Activated T-cell treated with anti-CD3 and anti-CD28 coated beads, Interleukin-2, amount 50 U/mL, for 24 hours (primary cell): Measurements from ENCODE around the gene SCUBE1.

Source experiments
- DNase-seq: peaks from one replicate; pipeline ENCODE4 v3.0.0-alpha.2; 2020
- H3K27ac Mint-ChIP-seq: 2 replicates; pipeline ENCODE4 v1.8.0; 2020; ENCODE audit warnings: mild to moderate bottlenecking, mixed read lengths
- H3K27me3 Mint-ChIP-seq: 2 replicates; pipeline ENCODE4 v1.8.0; 2020; ENCODE audit warnings: mixed read lengths
- H3K36me3 Mint-ChIP-seq: 2 replicates; pipeline ENCODE4 v1.8.0; 2020; ENCODE audit warnings: low read depth, mixed read lengths
- H3K4me1 Mint-ChIP-seq: 2 replicates; pipeline ENCODE4 v1.8.0; 2020; ENCODE audit warnings: low read depth, mixed read lengths
- H3K4me3 Mint-ChIP-seq: 2 replicates; pipeline ENCODE4 v1.8.0; 2020; ENCODE audit warnings: mild to moderate bottlenecking, moderate library complexity, mixed read lengths
- H3K9me3 Mint-ChIP-seq: 2 replicates; pipeline ENCODE4 v1.8.0; 2020; ENCODE audit warnings: mixed read lengths

SCUBE1 gene

GRCh38 chr22:43162412-43163150, 180.6 kb downstream of the SCUBE1 start:
- Mint-ChIP-seq H3K4me1 (peaks cover 5% of the 10 kb centered on the region), H3K27me3 (no peaks in the 10 kb centered on the region), H3K36me3 (peaks cover 52% of the 10 kb centered on the region), H3K4me3 (no peak overlapping the region), H3K27ac (no peak overlapping the region), H3K9me3 (no peaks in the 10 kb centered on the region)
- DNase-seq, result no peak

DNA sequence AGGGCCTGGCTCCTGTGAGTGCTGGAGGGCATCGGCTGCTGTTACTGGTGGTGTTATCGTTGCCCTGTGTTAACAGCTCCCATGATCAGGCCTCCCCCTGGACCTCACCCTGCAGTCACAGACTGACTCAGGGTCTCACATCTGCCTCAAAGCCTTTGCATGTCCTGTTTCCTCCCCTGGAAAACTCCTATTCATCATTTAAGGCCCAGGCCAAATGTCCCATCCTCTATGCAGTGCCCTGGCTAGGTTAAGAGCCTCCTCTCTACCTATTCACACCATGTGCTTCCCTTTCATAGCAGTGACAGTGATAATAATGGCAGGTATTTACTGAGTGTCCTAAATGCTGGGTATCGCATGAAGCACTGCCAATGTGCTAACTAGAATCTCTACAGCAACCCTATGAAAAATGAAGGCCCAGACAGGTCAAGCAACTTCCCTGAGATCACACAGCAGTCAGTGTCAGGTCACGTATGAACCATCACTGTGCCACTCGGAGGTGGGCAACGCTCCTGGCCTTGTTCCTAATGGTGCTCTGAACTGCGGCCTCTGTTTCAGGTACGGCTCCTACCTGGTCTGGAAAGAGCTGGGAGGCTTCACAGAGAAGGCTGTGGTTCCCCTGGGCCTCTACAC, 182.6 kb downstream of the SCUBE1 start:
- no peak for DNase-seq
- no peaks in the 10 kb centered on the region for H3K9me3 Mint-ChIP-seq
- H3K4me3 Mint-ChIP-seq, result no peak overlapping the region
- peaks cover 37% of the 10 kb centered on the region for H3K36me3 Mint-ChIP-seq
- no peaks in the 10 kb centered on the region for H3K27me3 Mint-ChIP-seq
- peak overlapping the region; percentile 39 for H3K27ac Mint-ChIP-seq
- H3K4me1 Mint-ChIP-seq, result peaks cover 8% of the 10 kb centered on the region

GRCh38 chr22:43159484-43160178, 183.5 kb downstream of the SCUBE1 start:
- Mint-ChIP-seq H3K4me1 (peaks cover 14% of the 10 kb centered on the region), H3K4me3 (no peak overlapping the region), H3K27ac (no peak overlapping the region), H3K27me3 (no peaks in the 10 kb centered on the region), H3K9me3 (no peaks in the 10 kb centered on the region), H3K36me3 (peaks cover 42% of the 10 kb centered on the region)
- DNase-seq, result no peak

- Mint-ChIP-seq H3K27ac (no peak overlapping the region), H3K9me3 (no peaks in the 10 kb centered on the region), H3K4me3 (no peak overlapping the region), H3K36me3 (peaks cover 39% of the 10 kb centered on the region), H3K4me1 (peaks cover 16% of the 10 kb centered on the region), H3K27me3 (no peaks in the 10 kb centered on the region)
- no peak for DNase-seq
Measured at GRCh38 chr22:43158778-43159483, 184.2 kb downstream of the SCUBE1 start.

GRCh38 chr22:43157874-43158546, 185.2 kb downstream of the SCUBE1 start:
- H3K9me3 Mint-ChIP-seq, result no peaks in the 10 kb centered on the region
- no peaks in the 10 kb centered on the region for H3K27me3 Mint-ChIP-seq
- peaks cover 17% of the 10 kb centered on the region for H3K4me1 Mint-ChIP-seq
- H3K4me3 Mint-ChIP-seq, result no peak overlapping the region
- peaks cover 36% of the 10 kb centered on the region for H3K36me3 Mint-ChIP-seq
- H3K27ac Mint-ChIP-seq, result peak overlapping the region; percentile 47
- no peak for DNase-seq

- DNase-seq, result no peak
- Mint-ChIP-seq H3K4me3 (no peak overlapping the region), H3K27me3 (no peaks in the 10 kb centered on the region), H3K36me3 (peaks cover 29% of the 10 kb centered on the region), H3K4me1 (peaks cover 21% of the 10 kb centered on the region), H3K9me3 (no peaks in the 10 kb centered on the region), H3K27ac (peak overlapping the region; percentile 37)
Measured at GRCh38 chr22:43156413-43156812, 186.8 kb downstream of the SCUBE1 start.

GRCh38 chr22:43155789-43156188, 187.4 kb downstream of the SCUBE1 start:
- no peak overlapping the region for H3K4me3 Mint-ChIP-seq
- H3K9me3 Mint-ChIP-seq, result no peaks in the 10 kb centered on the region
- DNase-seq, result no peak
- peaks cover 26% of the 10 kb centered on the region for H3K36me3 Mint-ChIP-seq
- H3K27ac Mint-ChIP-seq, result peak overlapping the region; percentile 37
- H3K4me1 Mint-ChIP-seq, result peaks cover 25% of the 10 kb centered on the region
- H3K27me3 Mint-ChIP-seq, result no peaks in the 10 kb centered on the region

- no peaks in the 10 kb centered on the region for H3K27me3 Mint-ChIP-seq
Measured at GRCh38 chr22:43154887-43155536, 188.2 kb downstream of the SCUBE1 start.

DNA sequence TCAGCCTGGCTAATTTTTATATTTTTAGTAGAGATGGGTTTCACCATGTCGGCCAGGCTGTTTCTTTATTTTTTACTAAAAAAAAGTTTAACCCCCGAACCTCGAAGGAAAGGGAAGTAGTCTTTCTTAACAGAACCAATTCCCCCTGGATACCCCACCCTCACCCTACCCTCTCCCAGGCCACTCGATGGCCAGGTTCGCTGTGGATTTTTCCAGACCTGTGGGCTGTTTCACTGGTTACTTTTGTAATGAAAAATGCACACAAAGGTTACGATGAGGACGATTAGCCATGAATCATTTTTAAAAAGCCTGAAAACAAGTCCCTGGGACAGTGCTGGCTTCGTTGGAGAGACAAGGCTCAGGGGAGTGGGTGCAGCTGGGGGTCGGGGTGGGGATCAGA, 189.3 kb downstream of the SCUBE1 start:
- H3K27ac Mint-ChIP-seq, result no peak overlapping the region
- peaks cover 15% of the 10 kb centered on the region for H3K36me3 Mint-ChIP-seq
- H3K4me3 Mint-ChIP-seq, result peak overlapping the region; percentile 10
- H3K9me3 Mint-ChIP-seq, result no peaks in the 10 kb centered on the region
- DNase-seq, result no peak
- no peaks in the 10 kb centered on the region for H3K27me3 Mint-ChIP-seq
- peaks cover 28% of the 10 kb centered on the region for H3K4me1 Mint-ChIP-seq

More at GRCh38 chr22:43154887-43155536, 188.2 kb downstream of the SCUBE1 start:
- peaks cover 22% of the 10 kb centered on the region for H3K36me3 Mint-ChIP-seq
- no peak overlapping the region for H3K4me3 Mint-ChIP-seq
- H3K27ac Mint-ChIP-seq, result peak overlapping the region; percentile 29
- DNase-seq, result no peak
- no peaks in the 10 kb centered on the region for H3K9me3 Mint-ChIP-seq
- H3K4me1 Mint-ChIP-seq, result peaks cover 28% of the 10 kb centered on the region

DNA sequence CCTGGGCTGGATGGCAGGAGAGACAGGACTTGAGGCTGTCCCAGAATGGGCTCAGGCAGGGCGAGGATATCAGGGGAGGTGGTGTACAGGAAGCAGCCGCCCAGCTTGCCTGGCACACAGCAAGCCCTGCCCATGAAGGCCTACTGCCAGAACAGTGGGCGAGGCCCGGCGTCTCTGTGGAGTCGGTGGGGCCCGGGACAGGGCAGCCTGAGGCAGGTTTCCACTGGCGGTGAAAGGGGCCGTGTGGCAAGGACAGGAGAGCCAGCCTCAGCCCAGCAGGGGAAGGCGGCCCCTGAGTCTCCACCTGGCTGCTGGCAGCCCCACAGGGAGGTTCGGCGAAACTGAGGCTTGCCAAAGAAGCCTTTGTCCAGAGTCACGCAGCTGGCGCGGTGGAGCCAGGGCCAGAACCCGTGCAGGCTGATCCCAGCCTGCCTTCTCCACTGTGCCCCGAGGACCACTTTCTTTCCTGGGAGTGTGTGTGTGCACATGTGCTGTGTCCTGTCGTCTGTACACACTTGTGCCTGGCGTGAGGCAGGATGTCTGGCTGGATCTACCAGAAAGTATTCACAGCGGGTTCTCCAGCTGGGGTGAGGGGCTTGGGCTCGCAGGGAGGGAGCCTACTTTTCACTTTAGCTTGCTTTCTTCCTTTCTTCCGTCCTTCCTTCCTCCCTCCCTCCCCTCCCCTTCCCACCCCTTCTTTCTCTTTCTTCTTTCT, 190.7 kb downstream of the SCUBE1 start:
- H3K36me3 Mint-ChIP-seq, result peaks cover 10% of the 10 kb centered on the region
- H3K4me3 Mint-ChIP-seq, result peak overlapping the region; percentile 85
- no peaks in the 10 kb centered on the region for H3K27me3 Mint-ChIP-seq
- no peaks in the 10 kb centered on the region for H3K9me3 Mint-ChIP-seq
- peak; percentile 75 for DNase-seq
- peaks cover 33% of the 10 kb centered on the region for H3K4me1 Mint-ChIP-seq
- H3K27ac Mint-ChIP-seq, result peak overlapping the region; percentile 66

GRCh38 chr22:43152003-43152356, 191.2 kb downstream of the SCUBE1 start:
- Mint-ChIP-seq H3K4me3 (peak overlapping the region; percentile 85), H3K9me3 (no peaks in the 10 kb centered on the region), H3K4me1 (peaks cover 38% of the 10 kb centered on the region), H3K27me3 (no peaks in the 10 kb centered on the region), H3K36me3 (peaks cover 10% of the 10 kb centered on the region), H3K27ac (peak overlapping the region; percentile 71)
- no peak for DNase-seq

DNA sequence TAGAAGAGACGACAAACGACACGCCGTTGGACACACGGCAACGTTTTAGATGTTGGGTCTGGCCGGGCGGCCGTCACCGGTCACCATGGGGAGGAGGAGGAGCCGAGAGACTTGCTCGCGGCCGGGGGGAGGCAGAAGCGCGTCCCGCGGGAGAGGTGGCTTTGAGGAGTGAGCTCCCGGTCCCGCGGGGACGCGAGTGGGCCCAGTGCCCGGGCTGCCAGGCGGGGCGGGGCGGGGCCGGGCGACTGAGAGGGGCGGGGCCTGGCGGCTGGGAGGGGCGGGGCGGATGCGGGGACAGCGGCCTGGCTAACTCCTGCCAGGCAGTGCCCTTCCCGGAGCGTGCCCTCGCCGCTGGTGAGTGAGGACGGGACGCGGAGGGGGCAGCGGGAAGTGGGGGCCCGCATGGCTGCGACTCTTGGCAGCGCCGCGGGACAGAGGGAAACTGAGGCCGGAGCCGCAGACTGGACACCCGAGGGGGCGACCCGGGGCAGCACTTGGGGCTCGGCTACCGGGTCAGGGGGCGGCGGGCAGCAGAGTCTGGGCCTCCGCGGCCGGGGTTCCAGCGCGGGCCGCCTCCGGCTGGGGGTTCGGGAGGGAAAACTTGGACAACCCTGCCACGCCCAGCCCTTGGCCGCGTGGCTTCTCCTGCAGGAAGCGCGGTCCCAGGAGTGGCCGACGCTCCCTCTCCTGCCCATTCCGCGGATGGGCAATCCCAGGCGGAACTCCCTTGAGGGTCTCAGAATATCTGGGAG, 191.7 kb downstream of the SCUBE1 start, which contains the start of gene TSPO:
Gene TSPO (plus strand): TSS at position 309 of the 752 bp plus-strand sequence. CDS start 7,680 bp downstream, outside the sequence.
- peak within 1 kb of the TSS; percentile 85 for H3K4me3 Mint-ChIP-seq
- peaks cover 39% of the 10 kb centered on the region for H3K4me1 Mint-ChIP-seq
- H3K9me3 Mint-ChIP-seq, result no peaks in the 10 kb centered on the region
- peak; percentile 79 for DNase-seq
- peaks cover 10% of the 10 kb centered on the region for H3K36me3 Mint-ChIP-seq
- H3K27me3 Mint-ChIP-seq, result no peaks in the 10 kb centered on the region
- H3K27ac Mint-ChIP-seq, result peak within 1 kb of the TSS; percentile 93
